ENCODE data around the gene TLR2. TPM values are rescaled to one million over a fixed set of nuclear protein-coding genes. Genes with fewer than 3 reads are reported as not detected.

The TLR2 gene
- total and polyA plus RNA-seq, 2 of the 4 experiments (the other 2 are of a cell fraction): under 0.01 to 0.03 TPM

- ATAC-seq (ENCODE audit: low read depth): no peak
- no CpG with 5 or more reads among the region's 1 CpG for WGBS, 2 experiments (ENCODE audit: extremely low coverage in 2 of 2, insufficient read length in 1 of 2)
- no peaks in the 10 kb centered on the region for H3K79me1 ChIP-seq (ENCODE audit: low read depth in 1 of 2, low read length in 2 of 2)
- H3K23ac ChIP-seq (ENCODE audit: low read depth, low read length): no peak overlapping the region
- H3K27ac ChIP-seq (ENCODE audit: insufficient read depth, low read length): no peak overlapping the region
- H4K91ac ChIP-seq (ENCODE audit: insufficient read depth, low read depth, low read length): no peak overlapping the region
- no peak overlapping the region for H2BK20ac ChIP-seq (ENCODE audit: low read depth, low read length)
- H2AK5ac ChIP-seq (ENCODE audit: low read depth, low read length): no peak overlapping the region
- no peak overlapping the region for H3K14ac ChIP-seq (replicated peaks; ENCODE audit: low read depth, low read length)
- no peak overlapping the region for H3K4ac ChIP-seq (ENCODE audit: low read depth, low read length)
- dilution Hi-C loops (cut with HindIII; ENCODE audit: low sequenced_read_pairs, unreplicated experiment): no loop called here
- H3K18ac ChIP-seq (ENCODE audit: low read depth, low read length): no peak overlapping the region
- H3K56ac ChIP-seq (ENCODE audit: extremely low read depth, insufficient read depth, low read length): no peak overlapping the region
- no peak overlapping the region for H4K5ac ChIP-seq (ENCODE audit: low read depth, low read length)
- H3K9me3 ChIP-seq (ENCODE audit: control insufficient read depth, insufficient read depth, low read length): peaks cover 3% of the 10 kb centered on the region
- DNase-seq: no peak
- H3K4me3 ChIP-seq (ENCODE audit: insufficient read depth, low read depth, low read length): no peak overlapping the region
- H3K9ac ChIP-seq (ENCODE audit: low read depth, low read length): no peak overlapping the region
- no peak overlapping the region for H4K8ac ChIP-seq (ENCODE audit: low read depth in 2 of 2, low read length in 2 of 2)
- in situ Hi-C loops (cut with MboI; ENCODE audit: low sequenced_read_pairs): no loop called here
- no peak overlapping the region for H2BK5ac ChIP-seq (ENCODE audit: low read depth, low read length, poor library complexity, severe bottlenecking)
- TF ChIP-seq MAFK (IDR thresholded peaks at IDR 0.05; ENCODE audit: low read depth, low read length): no peak
- TF ChIP-seq FOS (IDR thresholded peaks at IDR 0.05; ENCODE audit: low read depth, low read length): no peak
- TF ChIP-seq RCOR1 (IDR thresholded peaks at IDR 0.05; ENCODE audit: insufficient replicate concordance, low read length): no peak
- TF ChIP-seq, protein P1, sequence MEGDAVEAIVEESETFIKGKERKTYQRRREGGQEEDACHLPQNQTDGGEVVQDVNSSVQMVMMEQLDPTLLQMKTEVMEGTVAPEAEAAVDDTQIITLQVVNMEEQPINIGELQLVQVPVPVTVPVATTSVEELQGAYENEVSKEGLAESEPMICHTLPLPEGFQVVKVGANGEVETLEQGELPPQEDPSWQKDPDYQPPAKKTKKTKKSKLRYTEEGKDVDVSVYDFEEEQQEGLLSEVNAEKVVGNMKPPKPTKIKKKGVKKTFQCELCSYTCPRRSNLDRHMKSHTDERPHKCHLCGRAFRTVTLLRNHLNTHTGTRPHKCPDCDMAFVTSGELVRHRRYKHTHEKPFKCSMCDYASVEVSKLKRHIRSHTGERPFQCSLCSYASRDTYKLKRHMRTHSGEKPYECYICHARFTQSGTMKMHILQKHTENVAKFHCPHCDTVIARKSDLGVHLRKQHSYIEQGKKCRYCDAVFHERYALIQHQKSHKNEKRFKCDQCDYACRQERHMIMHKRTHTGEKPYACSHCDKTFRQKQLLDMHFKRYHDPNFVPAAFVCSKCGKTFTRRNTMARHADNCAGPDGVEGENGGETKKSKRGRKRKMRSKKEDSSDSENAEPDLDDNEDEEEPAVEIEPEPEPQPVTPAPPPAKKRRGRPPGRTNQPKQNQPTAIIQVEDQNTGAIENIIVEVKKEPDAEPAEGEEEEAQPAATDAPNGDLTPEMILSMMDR (conservative IDR thresholded peaks at IDR 0.05; ENCODE audit: low read depth, low read length): no peak
- TF ChIP-seq BHLHE40 (IDR thresholded peaks at IDR 0.05; ENCODE audit: low read depth, low read length): no peak
- TF ChIP-seq RFX5 (IDR thresholded peaks at IDR 0.05; ENCODE audit: low read depth, low read length): no peak
- H2BK15ac ChIP-seq (ENCODE audit: low read depth, low read length): no peak overlapping the region
- H3K4me2 ChIP-seq (ENCODE audit: low read depth, low read length): no peak overlapping the region
- no peak overlapping the region for H2AK9ac ChIP-seq (replicated peaks; ENCODE audit: low read depth, low read length, poor library complexity)
- H3K9me1 ChIP-seq (ENCODE audit: insufficient read depth, low read length): no peaks in the 10 kb centered on the region
- BruUV-seq (replicated peaks): no TSS peak
- no peak overlapping the region for H2BK120ac ChIP-seq (ENCODE audit: low read depth, low read length)
- H2AFZ ChIP-seq (replicated peaks; ENCODE audit: low read length, poor library complexity): no peak overlapping the region
- intact Hi-C loops (cut with micrococcal nuclease): loop anchor here (5.0 kb wide), 1 partner anchor 106 kb away; no protein-coding TSS in a partner anchor
- no peaks in the 10 kb centered on the region; the same call in 1 of the 2 replicates for H3K27me3 ChIP-seq (ENCODE audit: control insufficient read depth, insufficient read depth, low read length)
- no peaks in the 10 kb centered on the region for H4K20me1 ChIP-seq (ENCODE audit: insufficient read depth, low read length)
- CTCF ChIA-PET: no interaction called here
- POLR2A ChIA-PET (ENCODE audit: unreplicated experiment): no interaction called here
- no peaks in the 10 kb centered on the region for H3K36me3 ChIP-seq (ENCODE audit: control insufficient read depth, insufficient read depth, low read length)
- no peaks in the 10 kb centered on the region for H3K4me1 ChIP-seq (ENCODE audit: control insufficient read depth, insufficient read depth, low read length)
Measured at GRCh38 chr4:153646261-153646660, 37.8 kb upstream of the TLR2 start.

Measured in IMR-90 (cell line).